NCI-H524 treated with DMSO at 0.1 percent for 48 hours (cell line): ENCODE data around the gene CCL20.
"Not testable (repeated sequence)": the region's sequence is repeated elsewhere in the genome, so short reads cannot be mapped to it uniquely, and the experiment has no call there.

ENCODE experiments used
- DNase-seq: peaks from one replicate; lab custom pipeline; 2025; lab: John Stamatoyannopoulos, UW

Gene CCL20

DNA sequence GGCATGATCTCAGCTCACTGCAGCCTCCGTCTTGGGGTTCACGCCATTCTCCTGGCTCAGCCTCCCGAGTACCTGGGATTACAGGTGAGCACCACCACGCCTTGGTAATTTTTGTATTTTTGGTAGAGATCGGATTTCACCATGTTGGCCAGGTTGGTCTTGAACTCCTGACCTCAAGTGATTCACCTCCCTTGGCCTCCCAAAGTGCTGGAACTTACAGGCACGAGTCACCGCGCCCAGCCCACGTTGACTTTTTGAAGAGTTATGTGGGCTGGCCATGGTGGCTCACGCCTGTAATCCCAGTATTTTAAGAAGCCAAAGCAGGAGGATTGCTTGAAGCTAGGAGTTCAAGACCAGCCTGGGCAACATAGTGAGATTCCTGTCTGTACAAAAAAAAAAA, 20.8 kb downstream of the CCL20 start:
- no peak for DNase-seq

- no peak for DNase-seq
Measured at GRCh38 chr2:227834916-227835650, 21.4 kb downstream of the CCL20 start.

GRCh38 chr2:227839339-227840129, 25.9 kb downstream of the CCL20 start:
- DNase-seq: not testable (repeated sequence)

DNA sequence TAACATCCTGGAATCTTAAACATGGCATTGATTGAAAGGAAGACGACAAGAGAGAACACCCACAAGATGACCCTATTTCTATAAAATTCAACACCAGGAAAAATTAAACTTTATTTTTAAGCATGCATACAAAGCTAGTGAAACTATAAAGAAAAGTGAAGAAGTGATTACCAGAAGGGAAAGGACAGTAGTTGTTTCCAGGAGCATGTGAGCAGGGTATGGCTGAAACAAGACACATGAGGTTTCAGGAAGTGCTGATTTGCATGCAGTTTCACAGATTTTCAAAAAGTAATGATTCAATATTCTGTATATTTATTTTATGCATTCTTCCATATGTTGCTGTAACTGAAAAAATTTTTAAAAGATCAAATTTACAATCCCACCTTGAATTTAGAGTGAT, 33.2 kb downstream of the CCL20 start:
- DNase-seq: no peak

DNA sequence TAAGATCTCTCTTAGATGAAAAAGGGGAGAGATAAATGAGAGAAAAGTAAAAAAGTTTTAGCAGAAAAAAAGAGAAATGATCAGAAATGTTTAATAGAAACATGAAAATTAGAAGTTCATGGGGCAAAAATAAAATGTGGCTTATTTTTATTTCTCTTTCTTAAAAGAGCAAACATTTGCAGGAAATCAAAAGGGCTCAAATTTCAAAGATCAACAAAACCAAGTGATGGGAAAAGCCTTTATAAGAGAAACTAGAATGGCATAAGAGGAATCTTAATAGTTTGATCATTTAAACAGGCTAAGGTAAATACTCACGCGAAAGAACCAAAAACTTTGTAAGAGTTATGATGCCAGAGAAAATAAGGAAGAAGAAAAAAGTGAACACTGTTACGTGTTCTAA, 34.5 kb downstream of the CCL20 start:
- DNase-seq: no peak

GRCh38 chr2:227848586-227848985, 34.9 kb downstream of the CCL20 start:
- DNase-seq: no peak

GRCh38 chr2:227849906-227850305, 36.3 kb downstream of the CCL20 start:
- DNase-seq: no peak

- DNase-seq: no peak
Measured at GRCh38 chr2:227853204-227853629, 39.6 kb downstream of the CCL20 start.

DNA sequence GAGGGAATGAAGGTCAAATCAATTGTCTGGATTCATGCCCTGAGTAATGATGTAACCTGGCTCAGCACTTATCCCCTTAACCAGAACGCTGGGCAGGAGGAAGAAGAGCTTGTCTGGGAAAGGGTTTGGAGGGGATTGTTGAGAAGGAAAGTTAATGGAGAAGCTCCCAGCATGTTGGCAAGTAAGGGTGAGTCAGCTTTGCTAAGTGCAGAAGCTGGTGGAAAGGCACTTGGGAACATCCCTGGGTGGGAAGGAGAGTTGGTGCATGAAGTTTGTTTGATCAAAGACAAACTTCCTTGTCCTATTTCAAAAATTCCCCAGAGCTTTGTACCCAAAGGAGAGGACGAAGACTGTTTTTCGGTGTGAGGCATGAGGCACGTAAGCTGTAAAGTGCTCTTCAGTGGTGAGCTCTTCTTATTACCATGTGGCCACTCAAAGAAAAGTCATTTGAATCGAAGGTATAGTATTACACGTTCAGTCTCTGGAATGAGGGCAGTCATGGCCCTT, 40.2 kb downstream of the CCL20 start:
- DNase-seq: peak; percentile 57

- no peak for DNase-seq
Measured at GRCh38 chr2:227855440-227855839, 41.8 kb downstream of the CCL20 start.

DNA sequence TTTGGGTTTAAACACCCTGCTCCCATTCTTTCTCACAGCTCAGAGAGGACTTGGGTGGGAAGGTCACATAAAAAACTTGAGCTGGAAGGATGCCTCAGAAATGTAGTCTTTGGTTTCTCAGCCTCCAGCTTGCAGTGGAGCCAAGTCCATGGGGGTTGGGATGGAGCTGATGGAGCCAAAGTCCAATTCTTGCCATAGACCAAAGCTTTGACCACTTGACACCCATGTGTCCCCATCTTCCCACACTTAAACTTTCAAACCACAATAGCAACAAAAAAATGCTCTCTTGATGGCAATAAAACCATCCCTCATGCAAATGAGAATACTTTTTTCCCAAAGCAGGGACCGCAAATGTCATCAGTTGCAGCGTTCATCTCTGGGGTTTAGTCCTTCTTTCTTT, 43.1 kb downstream of the CCL20 start:
- no peak for DNase-seq

DNA sequence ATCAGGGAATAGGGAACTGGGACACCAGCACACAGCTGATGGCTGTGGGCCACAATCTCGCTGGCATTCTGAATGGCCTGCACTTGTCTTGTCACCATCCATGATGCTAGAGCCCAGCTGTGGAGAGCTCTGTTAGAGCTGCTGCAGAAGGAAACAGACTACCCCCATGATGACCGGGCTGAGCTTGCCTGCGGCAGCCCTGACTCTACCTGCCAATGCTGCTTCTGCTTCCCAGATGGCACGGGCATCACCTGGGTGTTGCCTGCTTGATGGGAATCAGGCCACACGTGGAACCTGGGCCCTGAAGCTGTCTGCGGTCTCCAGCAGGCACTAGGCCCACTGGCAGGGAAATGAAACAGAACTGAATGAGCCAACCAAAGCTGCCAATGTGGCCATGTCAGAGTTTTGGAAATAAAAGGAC, 46.6 kb downstream of the CCL20 start:
- no peak for DNase-seq

- no peak for DNase-seq
Measured at GRCh38 chr2:227861011-227861410, 47.4 kb downstream of the CCL20 start.

- DNase-seq: no peak
Measured at GRCh38 chr2:227862227-227862740, 48.6 kb downstream of the CCL20 start.

DNA sequence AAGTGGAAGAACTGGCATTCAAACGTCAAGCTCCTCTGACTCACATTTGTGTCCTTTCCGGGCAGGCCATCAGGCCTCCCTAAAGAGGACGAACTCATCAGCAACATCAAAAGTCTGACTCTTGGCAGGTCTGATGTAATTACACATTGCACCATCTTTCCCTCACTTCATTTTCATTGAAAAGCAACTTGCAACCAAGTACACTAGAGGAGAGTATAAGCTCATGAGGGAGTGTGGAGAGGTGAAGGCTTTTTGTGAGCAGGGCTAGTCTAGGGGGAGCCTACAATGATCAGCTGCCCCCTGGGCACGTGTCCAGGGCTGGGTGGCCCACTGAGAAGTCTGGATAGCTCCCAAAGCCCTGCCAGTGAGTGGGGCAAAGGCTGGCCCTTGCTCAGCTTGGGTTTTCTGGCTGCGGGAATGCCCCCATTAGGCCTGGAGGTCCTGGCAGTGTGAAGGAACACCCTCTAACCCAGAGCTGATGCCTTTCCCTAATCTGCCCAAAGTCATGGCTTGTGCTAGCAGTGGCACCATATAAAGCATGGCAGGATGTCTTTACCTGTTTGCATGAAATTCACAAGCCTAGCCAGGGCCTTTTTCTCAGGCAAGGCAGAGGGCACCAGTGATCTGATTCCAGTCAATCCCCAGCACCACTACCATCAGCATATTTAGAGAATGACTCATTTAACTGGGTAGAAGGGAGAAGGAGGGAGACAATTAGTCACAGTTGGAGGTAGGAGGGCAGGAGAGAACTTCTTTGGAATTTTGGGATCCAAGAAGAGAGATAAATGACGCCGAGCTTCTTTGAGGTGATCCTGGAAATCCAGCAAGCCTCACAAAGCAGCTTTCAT, 49.3 kb downstream of the CCL20 start:
- DNase-seq: no peak

DNA sequence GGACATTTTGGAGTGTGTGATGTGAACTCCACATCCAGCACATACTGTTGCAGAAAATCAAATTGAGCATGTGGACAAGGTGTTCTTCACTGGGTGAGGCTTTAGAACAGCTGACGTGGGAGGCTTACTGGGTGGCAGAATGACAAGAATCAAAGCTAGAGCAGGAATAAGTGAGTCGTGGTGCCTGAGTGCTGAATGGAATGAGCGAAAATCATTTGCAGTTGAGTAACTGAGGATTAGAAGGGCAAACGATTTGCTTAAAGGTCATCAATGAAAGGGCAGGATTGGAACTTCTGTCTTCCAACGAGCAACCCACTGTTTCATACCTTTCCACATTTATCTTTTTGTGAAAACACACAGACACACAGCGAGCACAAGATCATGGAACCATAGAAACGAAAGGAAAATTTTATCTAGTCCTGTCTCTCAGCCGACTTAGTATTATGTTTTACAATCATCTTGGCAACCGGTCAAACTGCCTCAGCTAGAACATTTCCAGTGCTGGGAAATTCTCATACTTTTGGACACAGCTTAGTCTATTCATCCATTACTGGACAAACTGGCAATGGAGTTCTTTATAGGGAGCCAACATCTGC, 50.6 kb downstream of the CCL20 start:
- no peak for DNase-seq

DNA sequence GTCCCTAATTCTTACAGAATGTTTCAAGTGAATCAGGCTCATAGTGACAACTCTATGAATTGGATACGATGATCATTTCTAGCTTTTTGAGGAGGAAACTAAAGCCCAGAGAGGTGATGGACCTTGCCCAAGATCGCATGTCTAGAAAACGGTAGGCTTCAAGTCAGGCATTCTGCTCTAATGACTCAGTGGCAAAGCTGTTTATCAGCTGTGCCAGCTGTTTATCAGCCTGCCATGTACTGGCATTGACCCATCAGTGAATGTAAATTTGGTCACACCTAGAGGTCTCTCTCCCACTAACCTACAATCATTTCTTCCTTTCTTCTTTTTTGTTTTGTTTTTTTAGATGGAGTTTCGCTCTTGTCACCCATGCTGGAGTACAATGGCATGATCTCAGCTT, 51.6 kb downstream of the CCL20 start:
- DNase-seq: no peak
